ENCODE measurements around the gene KRT24. TPM values are rescaled to one million over a fixed set of nuclear protein-coding genes. Genes with fewer than 3 reads are reported as not detected.

KRT24 gene
- polyA plus RNA-seq, 1 donor from 2014 or later: 0.83 TPM

DNA sequence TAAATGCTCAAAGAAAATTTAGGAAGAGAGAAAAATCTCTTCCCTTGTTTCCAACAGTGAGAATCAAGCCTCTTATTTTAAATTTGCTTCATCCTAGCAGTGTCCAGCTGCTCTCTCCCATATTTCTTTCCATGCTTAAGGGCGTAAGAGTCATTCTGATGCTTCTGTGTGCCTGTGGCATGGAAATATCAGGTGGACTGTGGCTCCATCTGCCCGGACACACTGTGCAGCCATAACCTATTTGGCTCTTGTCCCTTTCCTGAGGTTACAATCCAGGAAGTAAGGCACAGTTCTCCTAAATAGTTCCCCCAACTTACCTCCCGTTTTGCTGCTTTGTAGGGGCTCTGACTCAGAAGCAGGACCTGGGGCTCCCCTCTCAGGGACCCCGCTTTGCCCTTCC is 32.3 kb downstream of the KRT24 start:
- no peaks in the 10 kb centered on the region for H3K27me3 ChIP-seq (ENCODE audit: insufficient read depth, low read depth, low read length)
- H3K79me2 ChIP-seq (replicated peaks; ENCODE audit: insufficient read depth, low read length): no peaks in the 10 kb centered on the region
- H3K9me3 ChIP-seq (ENCODE audit: low read length): no peaks in the 10 kb centered on the region
- no peaks in the 10 kb centered on the region for H4K20me1 ChIP-seq (ENCODE audit: insufficient read depth)
- TF ChIP-seq, protein P1, sequence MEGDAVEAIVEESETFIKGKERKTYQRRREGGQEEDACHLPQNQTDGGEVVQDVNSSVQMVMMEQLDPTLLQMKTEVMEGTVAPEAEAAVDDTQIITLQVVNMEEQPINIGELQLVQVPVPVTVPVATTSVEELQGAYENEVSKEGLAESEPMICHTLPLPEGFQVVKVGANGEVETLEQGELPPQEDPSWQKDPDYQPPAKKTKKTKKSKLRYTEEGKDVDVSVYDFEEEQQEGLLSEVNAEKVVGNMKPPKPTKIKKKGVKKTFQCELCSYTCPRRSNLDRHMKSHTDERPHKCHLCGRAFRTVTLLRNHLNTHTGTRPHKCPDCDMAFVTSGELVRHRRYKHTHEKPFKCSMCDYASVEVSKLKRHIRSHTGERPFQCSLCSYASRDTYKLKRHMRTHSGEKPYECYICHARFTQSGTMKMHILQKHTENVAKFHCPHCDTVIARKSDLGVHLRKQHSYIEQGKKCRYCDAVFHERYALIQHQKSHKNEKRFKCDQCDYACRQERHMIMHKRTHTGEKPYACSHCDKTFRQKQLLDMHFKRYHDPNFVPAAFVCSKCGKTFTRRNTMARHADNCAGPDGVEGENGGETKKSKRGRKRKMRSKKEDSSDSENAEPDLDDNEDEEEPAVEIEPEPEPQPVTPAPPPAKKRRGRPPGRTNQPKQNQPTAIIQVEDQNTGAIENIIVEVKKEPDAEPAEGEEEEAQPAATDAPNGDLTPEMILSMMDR (IDR thresholded peaks at IDR 0.05; ENCODE audit: poor library complexity, severe bottlenecking): no peak
- TF ChIP-seq POLR2AphosphoS5 (IDR thresholded peaks at IDR 0.05) (no peak), EP300 (conservative IDR thresholded peaks at IDR 0.05; ENCODE audit: poor library complexity, severe bottlenecking) (no peak), SMC3 (conservative IDR thresholded peaks at IDR 0.05; ENCODE audit: poor library complexity) (no peak), RAD21 (conservative IDR thresholded peaks at IDR 0.05) (no peak), TAF1 (IDR thresholded peaks at IDR 0.05; ENCODE audit: low read depth) (no peak), MXI1 (conservative IDR thresholded peaks at IDR 0.05; ENCODE audit: poor library complexity, severe bottlenecking) (no peak), EZH2 (IDR thresholded peaks at IDR 0.05; ENCODE audit: borderline replicate concordance, insufficient read depth, low read length, poor library complexity, severe bottlenecking) (no peak)
- TF ChIP-seq, protein P2, sequence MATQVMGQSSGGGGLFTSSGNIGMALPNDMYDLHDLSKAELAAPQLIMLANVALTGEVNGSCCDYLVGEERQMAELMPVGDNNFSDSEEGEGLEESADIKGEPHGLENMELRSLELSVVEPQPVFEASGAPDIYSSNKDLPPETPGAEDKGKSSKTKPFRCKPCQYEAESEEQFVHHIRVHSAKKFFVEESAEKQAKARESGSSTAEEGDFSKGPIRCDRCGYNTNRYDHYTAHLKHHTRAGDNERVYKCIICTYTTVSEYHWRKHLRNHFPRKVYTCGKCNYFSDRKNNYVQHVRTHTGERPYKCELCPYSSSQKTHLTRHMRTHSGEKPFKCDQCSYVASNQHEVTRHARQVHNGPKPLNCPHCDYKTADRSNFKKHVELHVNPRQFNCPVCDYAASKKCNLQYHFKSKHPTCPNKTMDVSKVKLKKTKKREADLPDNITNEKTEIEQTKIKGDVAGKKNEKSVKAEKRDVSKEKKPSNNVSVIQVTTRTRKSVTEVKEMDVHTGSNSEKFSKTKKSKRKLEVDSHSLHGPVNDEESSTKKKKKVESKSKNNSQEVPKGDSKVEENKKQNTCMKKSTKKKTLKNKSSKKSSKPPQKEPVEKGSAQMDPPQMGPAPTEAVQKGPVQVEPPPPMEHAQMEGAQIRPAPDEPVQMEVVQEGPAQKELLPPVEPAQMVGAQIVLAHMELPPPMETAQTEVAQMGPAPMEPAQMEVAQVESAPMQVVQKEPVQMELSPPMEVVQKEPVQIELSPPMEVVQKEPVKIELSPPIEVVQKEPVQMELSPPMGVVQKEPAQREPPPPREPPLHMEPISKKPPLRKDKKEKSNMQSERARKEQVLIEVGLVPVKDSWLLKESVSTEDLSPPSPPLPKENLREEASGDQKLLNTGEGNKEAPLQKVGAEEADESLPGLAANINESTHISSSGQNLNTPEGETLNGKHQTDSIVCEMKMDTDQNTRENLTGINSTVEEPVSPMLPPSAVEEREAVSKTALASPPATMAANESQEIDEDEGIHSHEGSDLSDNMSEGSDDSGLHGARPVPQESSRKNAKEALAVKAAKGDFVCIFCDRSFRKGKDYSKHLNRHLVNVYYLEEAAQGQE (IDR thresholded peaks at IDR 0.05; ENCODE audit: borderline replicate concordance): no peak
- H3K36me3 ChIP-seq (ENCODE audit: insufficient read depth, low read length): no peaks in the 10 kb centered on the region
- H2AFZ ChIP-seq (ENCODE audit: low read depth, low read length): no peak overlapping the region
- H3K9ac ChIP-seq (ENCODE audit: low read length): no peak overlapping the region
- no peak overlapping the region for H3K4me2 ChIP-seq (ENCODE audit: low read length)
- H3F3A ChIP-seq (ENCODE audit: insufficient read depth, low read length, poor library complexity, severe bottlenecking): no peaks in the 10 kb centered on the region
- H3K27ac ChIP-seq (ENCODE audit: low read length): no peak overlapping the region
- H3K9me2 ChIP-seq (ENCODE audit: insufficient read depth, low read length): no peaks in the 10 kb centered on the region
- no peak overlapping the region for H3K4me3 ChIP-seq (ENCODE audit: low read length)

DNA sequence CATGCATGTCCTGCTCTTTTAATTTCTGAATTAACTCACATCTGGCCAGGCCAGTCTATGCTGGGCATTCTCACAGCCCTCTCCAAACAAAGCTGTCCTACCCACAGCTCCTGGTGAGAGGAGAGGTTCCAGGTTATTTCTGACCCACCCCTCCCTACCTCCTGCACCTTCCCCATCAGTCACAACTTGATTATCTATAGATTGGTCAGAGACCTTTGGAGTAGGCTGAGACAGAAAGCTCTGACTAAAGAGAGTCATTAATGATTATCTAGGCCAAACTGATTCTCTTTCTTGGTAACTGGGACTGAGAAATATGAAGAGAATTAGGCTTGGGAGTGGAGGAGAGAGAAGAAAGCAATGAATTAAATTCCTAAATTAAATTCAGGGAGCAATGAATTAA is 37.2 kb downstream of the KRT24 start:
- H2AFZ ChIP-seq (ENCODE audit: low read depth, low read length): no peak overlapping the region

More for the DNA sequence above, 37.2 kb downstream of the KRT24 start:
- Histone ChIP-seq H4K20me1 (ENCODE audit: insufficient read depth) (no peaks in the 10 kb centered on the region), H3K4me3 (ENCODE audit: low read length) (no peak overlapping the region), H3K27me3 (ENCODE audit: insufficient read depth, low read depth, low read length) (no peaks in the 10 kb centered on the region), H3K9me2 (ENCODE audit: insufficient read depth, low read length) (no peaks in the 10 kb centered on the region), H3K4me2 (ENCODE audit: low read length) (no peak overlapping the region), H3K36me3 (ENCODE audit: insufficient read depth, low read length) (no peaks in the 10 kb centered on the region), H3F3A (ENCODE audit: insufficient read depth, low read length, poor library complexity, severe bottlenecking) (no peaks in the 10 kb centered on the region), H3K27ac (ENCODE audit: low read length) (no peak overlapping the region), H3K9me3 (ENCODE audit: low read length) (no peaks in the 10 kb centered on the region), H3K79me2 (replicated peaks; ENCODE audit: insufficient read depth, low read length) (no peaks in the 10 kb centered on the region), H3K9ac (ENCODE audit: low read length) (no peak overlapping the region)
- TF ChIP-seq TAF1 (IDR thresholded peaks at IDR 0.05; ENCODE audit: low read depth): no peak
- TF ChIP-seq, protein P2 (IDR thresholded peaks at IDR 0.05; ENCODE audit: borderline replicate concordance): no peak
- no peak for TF ChIP-seq POLR2AphosphoS5 (IDR thresholded peaks at IDR 0.05)
- no peak for TF ChIP-seq MXI1 (conservative IDR thresholded peaks at IDR 0.05; ENCODE audit: poor library complexity, severe bottlenecking)
- TF ChIP-seq RAD21 (conservative IDR thresholded peaks at IDR 0.05): no peak
- TF ChIP-seq EP300 (conservative IDR thresholded peaks at IDR 0.05; ENCODE audit: poor library complexity, severe bottlenecking): no peak
- TF ChIP-seq EZH2 (IDR thresholded peaks at IDR 0.05; ENCODE audit: borderline replicate concordance, insufficient read depth, low read length, poor library complexity, severe bottlenecking): no peak
- TF ChIP-seq, protein P1 (IDR thresholded peaks at IDR 0.05; ENCODE audit: poor library complexity, severe bottlenecking): no peak
- no peak for TF ChIP-seq SMC3 (conservative IDR thresholded peaks at IDR 0.05; ENCODE audit: poor library complexity)
